ENCODE measurements around the gene USP30. TPM values are rescaled to one million over a fixed set of nuclear protein-coding genes. Genes with fewer than 3 reads are reported as not detected.

USP30 gene
- total and polyA plus RNA-seq, 9 of the 15 experiments (the other 6 are each of a cell fraction or from before 2014, with no cell fraction given) = 1.4 to 15.2 (median 7.0) TPM

GRCh38 chr12:109052414-109053323 lies at the start of gene USP30 (continued):
- TF ChIP-seq MYNN (IDR thresholded peaks at IDR 0.05) (peak; percentile 78), MYNN (CRISPR knock-in tag; IDR thresholded peaks at IDR 0.05) (no peak), FOXJ3 (CRISPR knock-in tag; IDR thresholded peaks at IDR 0.05) (0 out of 2 replicates have a peak, but pooled peaks have one; percentile 20), DPF2 (IDR thresholded peaks at IDR 0.05) (no peak), ZNF277 (CRISPR knock-in tag; IDR thresholded peaks at IDR 0.05; ENCODE audit: borderline replicate concordance) (no peak), TAL1 (IDR thresholded peaks at IDR 0.05) (no peak), SRSF1 (IDR thresholded peaks at IDR 0.05; ENCODE audit: low read depth, low read length) (no peak), ZNF175 (CRISPR knock-in tag; IDR thresholded peaks at IDR 0.05; ENCODE audit: low read depth) (no peak), PRDM10 (IDR thresholded peaks at IDR 0.05; ENCODE audit: partially characterized antibody) (no peak), CBX1 (IDR thresholded peaks at IDR 0.05; ENCODE audit: low read depth) (peak; percentile 76), RNF2 (IDR thresholded peaks at IDR 0.05) (0 out of 2 replicates have a peak, but pooled peaks have one; percentile 36), ZBTB7A (IDR thresholded peaks at IDR 0.05; ENCODE audit: borderline replicate concordance, control insufficient read depth, low read depth, low read length) (peak; percentile 63; the same call in 1 of the 2 replicates), ILK (tag; IDR thresholded peaks at IDR 0.05; ENCODE audit: borderline replicate concordance, low read depth) (no peak), RB1 (IDR thresholded peaks at IDR 0.05; ENCODE audit: low read depth) (peak; percentile 97), ZNF217 (CRISPR knock-in tag; IDR thresholded peaks at IDR 0.05) (no peak), RNF219 (CRISPR knock-in tag; IDR thresholded peaks at IDR 0.05) (no peak), XRCC5 (IDR thresholded peaks at IDR 0.05; ENCODE audit: low read depth, low read length) (peak; percentile 99), TAF9B (IDR thresholded peaks at IDR 0.05; ENCODE audit: partially characterized antibody) (peak; percentile 78), SREBF2 (CRISPR knock-in tag; IDR thresholded peaks at IDR 0.05) (no peak), ETS2 (tag; IDR thresholded peaks at IDR 0.05; ENCODE audit: borderline replicate concordance, poor library complexity, severe bottlenecking) (no peak), ZNF12 (CRISPR knock-in tag; IDR thresholded peaks at IDR 0.05) (no peak), PHF8 (IDR thresholded peaks at IDR 0.05; ENCODE audit: borderline replicate concordance, low read length) (peak; percentile 73; the same call in 1 of the 2 replicates)

Measured in K562 (cell line).